Endothelial cell of umbilical vein (primary cell): ENCODE data around the gene MREG. TPM values are rescaled to one million over a fixed set of nuclear protein-coding genes. Genes with fewer than 3 reads are reported as not detected.

ENCODE experiments used
- BruUV-seq: library from RNA; stranded (reverse); fragments of 400-500 nt; replicated peaks from 2 replicates; lab custom pipeline; 2021; lab: Mats Ljungman, UMichigan
- CTCF ChIA-PET: fragments of 300-600, 350-600 bp; sonication (Branson Sonifier 250); formaldehyde crosslinking; loops from one replicate; lab custom pipeline; 2021; ENCODE audit warnings: antibody characterized with exemption, inconsistent platforms; lab: Charles Lee
- POLR2A ChIA-PET: fragments of 300-600, 350-600 bp; sonication (Branson Sonifier 250); formaldehyde crosslinking; loops from one replicate; lab custom pipeline; 2021; ENCODE audit warnings: antibody characterized with exemption, inconsistent platforms; lab: Charles Lee
- DNase-seq: peaks from one replicate; pipeline ENCODE4 v3.0.0-alpha.2; 2011; ENCODE audit warnings: low read depth, low spot score
- FAIRE-seq: peaks from 2 replicates; lab custom pipeline; 2011; peaks lifted over from hg19 to GRCh38; lab: Jason Lieb, UNC
- H2AFZ ChIP-seq: 2 replicates; pipeline ENCODE4 v1.6.0; 2012; ENCODE audit warnings: low read depth, low read length, control low read depth, inconsistent platforms
- H3K27ac ChIP-seq: 2 replicates; pipeline ENCODE4 v1.5.1; 2011; ENCODE audit warnings: low read depth, mild to moderate bottlenecking, control low read depth, low read length, moderate library complexity; ENCODE audit not compliant: insufficient read depth
- H3K27me3 ChIP-seq, 2 experiments: 2 replicates each; pipeline versions ENCODE4 v1.6.0 to v1.6.1; 2011; ENCODE audit warnings: low read length in 2 of 2, mixed read lengths in 1 of 2; ENCODE audit not compliant: control insufficient read depth in 2 of 2, insufficient read depth in 2 of 2
- H3K36me3 ChIP-seq, 2 experiments: 2 replicates in 1 of 2; 3 replicates in 1 of 2; pipeline ENCODE4 v1.5.1; 2011; ENCODE audit warnings: low read length in 2 of 2, mild to moderate bottlenecking in 1 of 2, moderate library complexity in 1 of 2; ENCODE audit not compliant: control insufficient read depth in 2 of 2, insufficient read depth in 2 of 2; ENCODE audit errors: extremely low read depth in 1 of 2
- H3K4me1 ChIP-seq: 3 replicates; pipeline ENCODE4 v1.5.1; 2011; ENCODE audit warnings: mild to moderate bottlenecking, low read length; ENCODE audit not compliant: control insufficient read depth, insufficient read depth; ENCODE audit errors: extremely low read depth
- H3K4me2 ChIP-seq: 2 replicates; pipeline ENCODE4 v1.6.1; 2011; ENCODE audit warnings: low read length, control low read depth, mixed read lengths; ENCODE audit not compliant: insufficient read depth
- H3K4me3 ChIP-seq, 3 experiments: fragments of 200-600 bp in 1 of 3; sonication (generic), shearing (Covaris generic) in 1 of 3; replicated peaks in 1 of 3; 2 replicates each; pipeline ENCODE4 v1.5.1; 2011 to 2016; ENCODE audit warnings: control low read depth in 3 of 3, low read length in 3 of 3, mild to moderate bottlenecking in 2 of 3, inconsistent platforms in 1 of 3, low read depth in 1 of 3, moderate library complexity in 1 of 3; ENCODE audit not compliant: insufficient read depth in 1 of 3
- H3K79me2 ChIP-seq: 2 replicates; pipeline ENCODE4 v1.6.0; 2012; ENCODE audit warnings: low read length, inconsistent platforms; ENCODE audit not compliant: control insufficient read depth, insufficient read depth
- H3K9ac ChIP-seq: replicated peaks from 2 replicates; pipeline ENCODE3; 2011; ENCODE audit warnings: low read length, control low read depth; ENCODE audit not compliant: insufficient read depth; ENCODE audit errors: extremely low read depth
- H3K9me1 ChIP-seq: replicated peaks from 3 replicates; pipeline ENCODE4 v1.6.0; 2011; ENCODE audit warnings: mild to moderate bottlenecking, low read length; ENCODE audit not compliant: control insufficient read depth, insufficient read depth; ENCODE audit errors: extremely low read depth
- H3K9me3 ChIP-seq: replicated peaks from 2 replicates; pipeline ENCODE4 v1.5.1; 2012; ENCODE audit warnings: low read length, inconsistent platforms; ENCODE audit not compliant: control insufficient read depth, insufficient read depth
- H4K20me1 ChIP-seq: replicated peaks from 2 replicates; pipeline ENCODE3; 2011; ENCODE audit warnings: mild to moderate bottlenecking, low read length; ENCODE audit not compliant: control insufficient read depth, insufficient read depth; ENCODE audit errors: extremely low read depth
- CTCF ChIP-seq, 2 donors: IDR thresholded peaks; 1 replicate in 1 of 2; 2 replicates in 1 of 2; pipeline ENCODE4 v1.5.1; 2011; ENCODE audit warnings: low read length in 2 of 2, mild to moderate bottlenecking in 2 of 2, moderate library complexity in 2 of 2, control low read depth in 1 of 2, inconsistent platforms in 1 of 2, low read depth in 1 of 2; ENCODE audit not compliant: insufficient read depth in 1 of 2; ENCODE audit errors: extremely low read depth in 1 of 2
- EZH2 ChIP-seq: IDR thresholded peaks from 2 replicates; pipeline ENCODE4 v1.6.1; 2012; ENCODE audit warnings: borderline replicate concordance, low read depth, mild to moderate bottlenecking, moderate library complexity, low read length, inconsistent platforms; ENCODE audit not compliant: severe bottlenecking
- FOS ChIP-seq: IDR thresholded peaks from 2 replicates; pipeline ENCODE4 v1.6.1; 2011; ENCODE audit warnings: mild to moderate bottlenecking, low read length, moderate library complexity, borderline replicate concordance; ENCODE audit not compliant: insufficient read depth
- GATA2 ChIP-seq: IDR thresholded peaks from 2 replicates; pipeline ENCODE4 v1.7.0; 2011; ENCODE audit warnings: low read depth, mild to moderate bottlenecking, moderate library complexity, mixed read lengths, low read length; ENCODE audit not compliant: insufficient read length, insufficient read depth
- JUN ChIP-seq: IDR thresholded peaks from 2 replicates; pipeline ENCODE4 v1.6.1; 2011; ENCODE audit warnings: borderline replicate concordance, low read depth; ENCODE audit not compliant: insufficient read length, insufficient read depth
- MAX ChIP-seq: IDR thresholded peaks from 2 replicates; pipeline ENCODE4 v1.6.1; 2011; ENCODE audit not compliant: insufficient read depth, insufficient read length
- MYC ChIP-seq: IDR thresholded peaks from one replicate; pipeline ENCODE4 v1.6.1; 2011; ENCODE audit warnings: mild to moderate bottlenecking, low read depth, low read length
- POLR2A ChIP-seq: IDR thresholded peaks from 2 replicates; pipeline ENCODE4 v1.6.1; 2012; ENCODE audit warnings: low read depth, mild to moderate bottlenecking, control low read depth, low read length
- POLR2AphosphoS5 ChIP-seq: IDR thresholded peaks from 2 replicates; pipeline ENCODE4 v1.6.1; 2012; ENCODE audit warnings: low read depth, mild to moderate bottlenecking, control low read depth, low read length, moderate library complexity; ENCODE audit not compliant: insufficient read depth
- dilution Hi-C: fragments of 300-500 bp; cut with MboI; formaldehyde crosslinking; loops from one replicate; pipeline ENCODE4 v1.15.0; 2019; ENCODE audit warnings: low sequenced_read_pairs; ENCODE audit not compliant: extremely low pct_ligation_motif_present
- intact Hi-C: fragments of 100-400 bp; cut with micrococcal nuclease; formaldehyde crosslinking; loops from one replicate; pipeline ENCODE4 v1.10.0; 2022
- polyA plus RNA-seq, 4 experiments: library from polyadenylated mRNA; depleted of rRNA in 3 of 4; stranded (reverse) in 3 of 4; unstranded in 1 of 4; fragments of >200 nt; gene quantifications; 2 replicates each; pipeline versions ENCODE4 v1.2.1 to v1.2.3, GENCODE V29; 2011 to 2012; ENCODE audit warnings: missing spikeins in 1 of 4
- total RNA-seq: library from RNA; stranded (reverse); gene quantifications from 2 replicates; pipeline ENCODE4 v1.2.3, GENCODE V29; 2021

Gene MREG
- total and polyA plus RNA-seq, 2 donors (not counting 3 experiments of a cell fraction or from before 2014, with no cell fraction given), result 0.41 to 3.9 TPM

DNA sequence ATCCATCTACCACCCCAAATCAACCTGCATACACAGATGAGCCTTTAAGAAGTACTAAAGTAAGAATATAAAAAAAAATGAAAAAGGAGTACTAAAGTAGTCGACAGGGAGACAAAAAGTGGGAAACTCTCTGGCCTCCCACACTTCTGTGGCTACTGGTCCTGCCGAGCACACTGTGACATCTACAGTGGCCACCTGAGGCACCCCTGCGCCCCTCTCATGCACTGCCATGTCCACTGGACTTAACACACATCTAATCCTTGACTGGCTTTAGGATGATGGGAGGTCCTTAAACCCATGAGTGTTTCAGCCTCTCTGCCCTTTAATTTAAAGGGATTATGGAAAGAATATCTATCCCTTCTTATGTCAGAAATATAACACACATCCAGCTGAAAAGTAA is 71.2 kb downstream of the MREG start:
- Histone ChIP-seq H3K9me1 (no peaks in the 10 kb centered on the region), H3K79me2 (no peaks in the 10 kb centered on the region), H3K36me3 (no peaks in the 10 kb centered on the region), H3K4me2 (no peak overlapping the region), H3K27me3 (no peaks in the 10 kb centered on the region), H3K9me3 (no peaks in the 10 kb centered on the region), H3K4me1 (no peaks in the 10 kb centered on the region), H3K4me3 (no peak overlapping the region), H2AFZ (no peak overlapping the region), H4K20me1 (no peaks in the 10 kb centered on the region), H3K27ac (no peak overlapping the region), H3K9ac (no peak overlapping the region)
- TF ChIP-seq POLR2A, result no peak
- TF ChIP-seq POLR2AphosphoS5, result no peak
- no peak for TF ChIP-seq EZH2
- TF ChIP-seq GATA2, result no peak
- TF ChIP-seq FOS, result no peak
- no peak for TF ChIP-seq JUN
- TF ChIP-seq MYC, result no peak
- no peak for TF ChIP-seq MAX
- no peak for TF ChIP-seq CTCF (IDR thresholded peaks at IDR 0.05; ENCODE audit: extremely low read depth in 1 of 2, insufficient read depth in 1 of 2, low read depth in 1 of 2, low read length in 2 of 2)
- no peak for DNase-seq
- intact Hi-C loops (no loop called here), dilution Hi-C loops (no loop called here)
- CTCF ChIA-PET, result interaction anchor here (0.7 to 1.5 kb wide), 2 partner anchors 8 to 11 kb away, joined by 4 to 5 read pairs; no protein-coding TSS in a partner anchor
- POLR2A ChIA-PET, result no interaction called here
- BruUV-seq, result no TSS peak
- no peak for FAIRE-seq
